G401.6 (cell line): ENCODE data around the gene RMDN2.

Source experiments
- FAIRE-seq: peaks from 2 replicates; lab custom pipeline; 2012; peaks lifted over from hg19 to GRCh38; lab: Jason Lieb, UNC

The RMDN2 gene

GRCh38 chr2:38039121-38039910 lies 114.2 kb downstream of the RMDN2 start:
- no peak for FAIRE-seq

GRCh38 chr2:38045811-38046210 lies 120.7 kb downstream of the RMDN2 start:
- FAIRE-seq = no peak

GRCh38 chr2:38056216-38056615 lies 131.1 kb downstream of the RMDN2 start:
- FAIRE-seq = no peak

- FAIRE-seq = no peak
Observed at GRCh38 chr2:38057651-38058410, 132.7 kb downstream of the RMDN2 start.

GRCh38 chr2:38060236-38061018 lies 135.3 kb downstream of the RMDN2 start:
- FAIRE-seq = no peak

GRCh38 chr2:38064801-38065501 lies 139.9 kb downstream of the RMDN2 start:
- no peak for FAIRE-seq

- FAIRE-seq = no peak
Observed at GRCh38 chr2:38065502-38066135, 140.5 kb downstream of the RMDN2 start.

GRCh38 chr2:38066421-38067115 lies 141.5 kb downstream of the RMDN2 start:
- FAIRE-seq = no peak
